Measurements from ENCODE around the gene ETHE1.

The ETHE1 gene

DNA sequence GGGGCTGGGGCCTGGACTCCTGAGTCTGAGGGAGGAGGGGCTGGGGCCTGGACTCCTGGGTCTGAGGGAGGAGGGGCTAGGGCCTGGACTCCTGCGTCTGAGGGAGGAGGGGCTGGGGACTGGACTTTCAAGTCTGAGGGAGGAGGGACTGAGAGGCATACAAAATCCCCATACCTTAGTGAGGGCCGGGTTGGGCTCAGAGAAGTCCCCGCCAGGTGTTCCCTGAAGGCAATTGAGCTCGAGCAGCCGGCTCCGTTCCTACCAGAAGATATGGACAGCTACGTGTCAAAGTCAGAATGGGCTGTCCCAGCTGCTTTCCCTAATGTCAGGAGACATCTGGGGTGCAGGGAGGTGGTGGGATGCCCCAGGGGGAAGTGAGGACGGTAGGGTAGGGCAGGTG is 31.9 kb downstream of the ETHE1 start:
- no peak for DNase-seq

DNA sequence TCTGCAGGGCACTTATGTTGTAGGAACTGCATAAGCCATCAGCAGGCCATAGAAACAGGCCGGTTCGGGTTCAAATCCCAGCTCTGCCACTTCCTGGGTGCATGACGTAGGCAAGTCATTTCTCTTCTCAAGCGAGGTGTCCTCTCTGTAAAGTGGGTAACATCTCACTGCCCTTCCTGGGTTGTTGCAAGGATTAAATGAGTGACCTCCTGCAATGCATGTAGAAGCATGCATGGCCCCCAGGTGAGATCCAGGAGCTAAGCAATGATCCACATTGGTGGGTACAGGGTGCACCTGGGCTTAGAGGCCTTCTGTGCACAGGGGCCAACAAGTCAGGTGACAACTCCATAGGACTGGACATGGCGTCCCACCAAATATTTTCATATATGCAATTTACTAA is 36.2 kb downstream of the ETHE1 start:
- no peak for DNase-seq

DNA sequence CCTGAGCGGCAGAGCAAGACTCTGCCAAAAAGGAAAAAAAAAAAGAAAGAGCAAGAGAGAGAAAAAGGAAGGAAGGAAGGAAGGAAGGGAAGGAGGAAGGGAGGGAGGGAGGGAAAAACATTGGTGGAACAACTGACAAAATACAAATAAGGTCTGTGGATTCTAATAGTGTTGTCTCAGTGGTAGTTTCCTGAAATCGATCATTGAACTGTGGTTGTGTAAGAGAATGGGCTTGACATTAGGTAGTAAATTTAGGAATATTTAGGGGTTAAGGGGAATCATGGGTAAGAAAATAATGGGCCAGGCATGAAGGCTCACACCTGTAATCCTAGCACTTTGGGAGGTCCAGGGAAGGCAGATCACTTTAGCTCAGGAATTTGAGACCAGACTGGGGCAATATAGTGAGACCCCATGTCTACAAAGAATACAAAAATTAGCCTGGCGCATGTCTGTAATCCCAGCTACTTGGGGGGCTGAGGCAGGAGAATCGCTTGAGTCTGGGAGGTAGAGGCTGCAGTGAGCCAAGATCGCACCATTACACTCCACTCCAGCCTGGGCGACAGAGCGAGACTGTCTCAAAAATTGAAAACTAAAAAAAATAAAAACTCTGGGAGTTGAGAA is 36.9 kb downstream of the ETHE1 start:
- no peak for DNase-seq

DNA sequence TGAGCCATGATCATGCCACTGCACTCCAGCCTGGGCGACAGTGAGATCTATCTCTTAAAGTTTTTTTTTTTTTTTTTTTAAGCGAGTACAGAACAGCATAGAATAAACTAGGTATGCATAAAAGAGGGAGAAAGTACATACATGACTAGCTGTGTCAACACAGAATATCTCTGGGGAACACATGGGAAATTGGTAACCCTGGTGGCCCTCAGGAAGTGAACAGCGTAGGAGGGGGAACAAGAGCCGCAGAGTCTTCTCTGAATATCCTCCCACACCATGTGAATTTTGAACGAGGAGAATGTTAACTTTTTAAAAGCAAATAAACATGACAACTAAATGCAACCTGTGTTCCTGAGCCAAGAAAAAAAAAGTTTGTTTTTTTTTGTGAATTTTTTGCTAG is 37.7 kb downstream of the ETHE1 start:
- DNase-seq: no peak

DNA sequence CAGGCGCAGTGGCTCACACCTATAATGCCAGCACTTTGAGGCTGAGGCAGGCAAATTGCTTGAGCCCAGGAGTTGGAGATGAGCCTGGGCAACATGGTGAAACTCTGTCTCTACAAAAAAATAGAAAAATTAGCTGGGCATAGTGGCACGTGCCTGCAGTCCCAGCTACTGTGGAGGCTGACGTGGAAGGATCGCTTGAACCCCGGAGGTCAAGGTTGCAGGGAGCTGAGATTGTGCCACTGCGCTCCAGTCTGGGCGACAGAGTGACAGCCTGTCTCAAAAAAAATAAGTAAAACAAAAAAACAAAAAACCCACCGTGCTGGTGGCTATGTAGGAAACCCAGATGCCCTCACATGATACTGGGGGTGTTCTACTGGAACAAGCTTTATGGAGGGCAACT is 38.8 kb downstream of the ETHE1 start:
- DNase-seq: no peak

DNA sequence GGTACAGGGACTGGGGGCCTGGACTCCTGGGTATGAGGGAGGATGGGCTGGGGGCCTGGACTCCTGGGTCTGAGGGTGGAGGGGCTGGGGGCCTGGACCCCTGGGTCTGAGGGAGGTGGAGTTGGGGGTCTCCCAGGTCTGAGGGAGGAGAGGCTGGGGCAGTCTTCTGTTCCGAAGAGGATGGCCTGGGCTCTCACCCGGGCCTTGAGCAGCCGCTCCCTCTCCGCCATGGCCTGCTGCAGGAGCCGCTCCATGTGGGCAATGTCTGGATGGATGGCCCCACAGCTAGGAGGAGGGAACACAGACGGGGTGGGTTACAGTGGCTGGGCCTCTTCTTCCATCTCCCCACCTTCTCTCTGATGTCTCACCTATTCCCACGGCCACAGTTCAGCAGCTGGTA is 40.6 kb downstream of the ETHE1 start:
- no peak for DNase-seq

DNA sequence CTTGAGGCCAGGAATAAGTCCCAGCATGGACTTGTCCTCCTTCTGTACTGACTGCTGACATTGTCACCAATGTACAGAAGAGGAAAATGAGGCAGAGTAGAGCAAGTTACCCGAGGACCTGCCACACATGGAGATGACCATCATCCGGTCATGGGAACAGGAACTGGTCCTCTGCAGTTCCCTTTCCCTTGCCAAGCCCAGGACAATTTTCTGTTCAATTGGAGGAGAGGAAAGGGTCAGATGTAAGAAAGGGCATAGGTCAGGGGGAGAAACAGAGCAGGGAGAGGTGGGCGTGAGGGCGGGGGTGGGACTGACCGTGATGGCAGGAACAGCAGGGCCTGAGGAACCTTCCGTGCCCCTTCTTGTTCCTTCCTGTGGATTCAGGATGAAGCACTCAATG is 41.0 kb downstream of the ETHE1 start:
- no peak for DNase-seq

DNA sequence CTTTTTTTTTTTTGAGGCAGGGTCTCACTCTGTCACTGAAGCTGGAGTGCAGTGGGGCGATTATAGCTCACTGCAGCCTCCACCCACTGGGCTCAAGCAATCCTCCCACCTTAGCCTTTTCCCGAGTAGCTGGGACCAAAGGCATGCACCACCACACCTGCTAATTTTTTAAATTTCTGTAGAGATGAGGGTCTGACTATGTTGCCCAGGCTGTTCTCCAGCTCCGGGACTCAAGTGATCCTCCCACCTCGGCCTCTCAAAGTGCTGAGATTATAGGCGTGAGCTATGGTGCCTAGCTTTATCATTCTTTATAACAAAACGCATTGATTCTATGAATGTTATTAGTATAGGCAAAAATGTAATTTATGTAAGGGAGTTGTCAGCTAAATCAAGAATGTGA is 43.7 kb downstream of the ETHE1 start:
- no peak for DNase-seq

DNA sequence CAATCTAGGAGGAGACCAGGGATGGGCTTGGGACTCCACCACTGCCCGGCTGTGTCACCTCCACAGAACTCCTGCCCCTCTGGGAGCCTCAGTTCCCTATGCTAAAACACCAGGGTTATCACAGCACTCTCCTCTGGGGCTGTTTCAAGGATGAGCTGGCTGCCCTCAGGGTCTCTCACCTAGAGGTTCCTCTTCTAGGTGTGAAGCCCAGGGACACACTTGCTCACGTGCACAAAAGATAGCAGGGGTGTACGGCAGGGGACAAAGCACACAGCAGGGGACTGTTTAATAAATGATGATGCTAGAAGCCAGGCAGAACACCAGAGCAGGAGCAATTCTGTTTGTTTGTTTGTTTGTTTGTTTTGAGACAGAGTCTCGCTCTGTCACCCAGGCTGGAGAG is 44.8 kb downstream of the ETHE1 start:
- no peak for DNase-seq

DNA sequence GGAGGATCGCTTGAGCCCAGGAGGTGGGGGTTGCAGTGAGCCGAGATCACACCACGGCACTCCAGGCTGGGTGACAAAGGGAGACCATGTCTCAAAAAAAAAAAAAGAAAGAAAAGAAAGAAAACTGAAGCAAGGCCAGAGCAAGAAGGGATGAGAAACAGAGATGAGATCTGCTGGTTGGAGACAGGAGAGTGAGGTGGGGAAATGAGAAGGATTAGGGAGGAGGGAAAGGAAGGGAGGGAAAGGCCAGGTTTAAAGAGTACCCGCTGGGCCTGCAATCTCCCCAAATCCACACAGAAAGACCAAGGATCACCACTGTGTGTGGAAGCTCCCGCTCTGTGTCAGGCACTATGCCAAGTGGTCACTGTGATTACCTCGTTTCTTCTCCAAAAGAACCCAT is 45.3 kb downstream of the ETHE1 start:
- DNase-seq: no peak

DNA sequence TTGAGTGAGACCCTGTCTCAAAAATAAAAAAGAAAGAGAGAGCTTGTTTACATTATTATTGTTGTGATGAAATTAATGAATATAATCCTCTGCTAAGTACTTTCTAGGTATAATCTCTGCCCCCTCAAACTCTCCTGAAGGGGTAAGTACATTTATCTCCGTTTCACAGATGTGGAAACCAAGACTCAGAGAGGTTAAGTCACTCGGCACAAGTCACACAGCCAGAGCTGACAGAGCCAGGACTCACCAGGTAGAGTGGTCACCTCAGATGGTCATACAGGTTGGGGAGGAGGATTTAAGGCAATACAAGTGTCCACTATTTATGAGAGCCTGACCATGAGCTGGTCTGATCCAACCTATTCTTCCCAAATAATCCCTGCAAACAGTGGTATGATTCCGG is 46.4 kb downstream of the ETHE1 start:
- no peak for DNase-seq

DNA sequence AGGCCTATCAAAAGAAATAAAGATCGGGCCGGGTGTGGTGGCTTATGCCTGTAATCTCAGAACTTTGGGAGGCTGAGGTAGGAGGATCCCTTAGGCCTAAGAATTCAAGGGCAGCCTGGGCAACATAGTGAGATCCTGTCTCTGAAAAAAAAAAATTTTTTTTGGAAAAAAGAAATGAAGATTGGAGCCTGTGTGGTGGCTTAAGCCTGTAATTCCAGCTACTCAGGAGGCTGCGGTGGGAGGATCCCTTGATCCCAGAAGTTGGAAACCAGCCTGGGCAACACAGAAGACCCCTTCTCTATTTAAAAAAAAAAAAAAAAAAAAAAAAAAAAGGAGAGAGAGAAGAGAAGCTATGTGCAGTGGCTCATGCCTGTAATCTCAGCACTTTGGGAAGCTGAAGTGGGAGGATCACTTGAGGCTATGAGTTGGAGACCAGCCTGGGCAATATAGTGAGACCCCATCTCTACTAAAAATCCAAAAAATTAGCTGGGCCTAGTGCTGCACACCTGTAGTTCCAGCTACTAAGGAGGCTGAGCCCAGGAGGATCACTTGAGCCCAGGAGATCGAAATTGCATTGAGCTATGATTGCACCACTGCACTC is 46.9 kb downstream of the ETHE1 start:
- no peak for DNase-seq

DNA sequence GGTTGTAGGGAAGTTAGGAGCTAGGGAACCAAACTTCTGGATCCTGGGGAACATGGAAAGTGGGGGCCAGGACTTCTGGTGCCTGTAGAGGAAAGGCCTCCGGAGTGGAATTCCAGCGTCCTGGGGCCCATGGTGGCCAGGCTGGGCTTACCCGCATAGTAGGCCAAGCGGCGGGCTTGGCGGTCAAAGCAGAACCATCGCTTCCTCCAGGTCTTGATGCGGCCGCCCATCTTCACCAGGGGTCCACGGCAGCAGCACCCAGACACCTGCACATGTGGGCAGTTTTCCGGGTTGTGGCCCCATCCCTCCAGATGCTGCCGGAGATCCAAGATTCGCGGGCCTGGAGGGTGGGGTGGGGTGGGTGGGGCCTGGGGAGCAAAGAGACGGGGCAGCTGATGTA is 47.8 kb downstream of the ETHE1 start:
- DNase-seq: no peak

DNA sequence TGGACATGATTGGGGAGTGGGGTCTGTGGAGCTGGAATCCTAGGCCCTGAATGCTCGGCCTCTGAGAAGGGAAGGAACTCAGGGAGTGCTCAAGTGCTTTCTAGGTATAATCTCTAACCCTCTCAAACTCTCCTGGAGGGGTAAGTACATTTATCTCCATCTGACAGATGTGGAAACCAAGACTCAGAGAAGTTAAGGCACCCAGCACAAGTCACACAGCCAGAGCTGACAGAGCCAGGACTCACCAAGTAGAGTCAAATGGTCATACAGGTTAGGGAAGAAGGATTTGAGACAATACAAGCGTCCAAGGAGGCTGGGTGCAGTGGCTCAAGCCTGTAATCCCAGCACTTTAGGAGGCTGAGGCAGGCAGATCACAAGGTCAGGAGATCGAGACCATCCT is 48.7 kb downstream of the ETHE1 start:
- DNase-seq: no peak

DNA sequence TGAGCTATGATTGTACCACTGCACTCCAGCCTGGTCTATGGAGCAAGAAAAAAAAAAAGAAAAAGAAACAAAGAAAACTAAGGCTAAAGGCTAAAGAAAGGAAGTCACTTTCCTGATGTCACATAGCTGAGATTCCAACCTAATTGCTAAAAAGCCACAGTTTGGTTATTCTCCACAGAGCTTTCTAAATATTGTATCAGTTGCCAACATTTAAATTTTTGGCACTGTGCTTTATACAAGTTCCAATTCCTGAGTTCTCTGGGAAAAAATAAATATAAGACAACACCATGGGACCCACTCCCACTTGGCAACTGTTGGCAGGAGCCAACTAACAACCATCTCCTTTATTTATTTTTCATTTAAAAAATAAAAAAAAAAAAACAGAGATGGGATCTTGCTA is 50.4 kb downstream of the ETHE1 start:
- no peak for DNase-seq

DNA sequence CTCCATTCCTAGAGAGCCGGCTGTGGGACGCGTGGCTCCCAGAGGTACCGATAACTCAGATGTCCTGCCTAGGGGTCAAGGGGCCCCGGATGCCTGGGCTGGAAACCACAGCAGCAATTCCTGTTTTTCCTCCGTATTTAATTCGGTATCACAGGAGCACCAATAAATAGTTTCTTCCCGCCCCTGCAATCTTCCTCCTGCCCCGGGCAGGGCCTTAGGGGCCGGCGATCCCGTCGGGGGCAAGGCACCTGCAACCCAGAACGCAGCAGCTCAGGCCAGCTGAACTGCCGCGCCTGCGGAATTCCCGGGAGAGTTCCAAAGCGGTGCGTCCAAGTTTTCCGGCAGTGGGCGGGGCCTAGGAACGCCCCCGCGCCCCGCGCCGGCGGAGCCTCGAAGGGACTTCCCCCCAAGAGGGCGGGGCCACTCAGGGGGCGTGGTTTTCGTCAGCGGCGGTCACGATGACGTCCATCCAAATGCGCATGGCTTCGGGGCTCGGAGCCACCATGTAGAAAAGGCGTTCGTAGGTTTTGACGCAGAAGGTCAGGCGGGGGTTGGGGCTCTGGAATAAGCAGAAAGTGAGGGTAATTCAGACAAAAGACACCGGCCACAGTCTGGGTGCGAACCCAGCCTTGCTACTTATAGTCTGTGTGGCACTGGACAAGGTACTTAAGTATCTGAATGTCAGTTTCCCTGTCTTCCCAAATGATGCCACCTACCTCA is 51.9 kb downstream of the ETHE1 start:
- peak in 55 of 56 donors; percentile 23 to 95 (median 80) for DNase-seq

DNA sequence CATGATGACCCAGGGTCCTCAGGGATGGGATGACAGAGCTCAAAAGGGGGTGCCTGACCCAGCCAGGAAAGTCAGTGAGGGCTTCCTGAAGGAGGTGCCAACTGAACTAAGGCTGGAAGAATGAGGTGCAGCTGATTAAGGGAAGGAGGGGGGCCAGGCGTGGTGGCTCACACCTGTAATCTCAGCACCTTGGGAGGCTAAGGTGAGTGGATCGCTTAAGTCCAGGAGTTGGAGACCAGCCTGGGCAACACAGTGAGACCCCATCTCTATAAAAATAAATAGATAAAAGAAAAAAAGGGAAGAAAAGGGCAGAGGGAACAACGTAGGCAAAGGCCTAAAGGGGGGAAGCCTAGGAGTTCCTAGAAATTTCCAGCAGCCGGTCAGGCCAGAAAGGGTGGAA is 52.5 kb downstream of the ETHE1 start:
- DNase-seq: no peak

DNA sequence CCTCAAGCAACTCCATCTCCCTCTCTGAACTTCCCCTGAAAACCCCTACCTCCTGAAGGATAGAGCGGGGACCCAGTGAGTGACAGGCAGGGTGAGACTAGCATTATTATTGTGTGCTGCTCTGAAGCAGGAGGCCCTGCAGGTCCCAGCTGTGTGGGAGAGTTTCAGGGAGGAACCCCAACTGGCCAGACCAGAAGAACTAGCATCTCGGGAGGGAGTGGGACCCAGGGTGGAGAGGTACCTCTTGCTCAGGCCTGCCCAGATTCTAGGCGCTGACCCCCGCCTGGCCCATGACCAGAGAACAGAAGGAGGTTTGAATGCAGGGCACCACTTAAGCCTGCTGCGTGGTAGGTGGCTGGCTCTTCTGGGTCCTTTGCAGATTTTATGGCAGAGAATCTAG is 55.9 kb downstream of the ETHE1 start:
- DNase-seq: no peak

DNA sequence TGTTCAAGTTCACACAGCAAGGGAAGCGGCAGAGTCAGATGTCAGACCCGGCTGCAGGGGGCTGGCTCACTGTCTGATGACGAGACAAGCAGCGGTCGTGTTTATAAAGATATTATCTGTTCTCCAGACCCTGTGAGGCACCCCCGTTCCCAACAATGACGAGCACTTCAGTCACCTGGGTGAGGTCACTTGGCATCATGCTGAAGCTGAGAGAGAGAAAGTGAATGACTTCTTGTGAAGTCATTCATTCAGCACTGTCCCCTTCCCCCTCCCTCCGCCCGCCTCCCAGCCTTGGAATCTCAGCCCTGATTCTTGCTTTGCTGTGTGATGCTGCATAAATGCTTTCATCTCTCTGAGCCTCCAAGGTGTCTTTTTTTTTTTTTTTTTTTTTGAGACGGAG is 56.7 kb downstream of the ETHE1 start:
- DNase-seq: no peak

DNA sequence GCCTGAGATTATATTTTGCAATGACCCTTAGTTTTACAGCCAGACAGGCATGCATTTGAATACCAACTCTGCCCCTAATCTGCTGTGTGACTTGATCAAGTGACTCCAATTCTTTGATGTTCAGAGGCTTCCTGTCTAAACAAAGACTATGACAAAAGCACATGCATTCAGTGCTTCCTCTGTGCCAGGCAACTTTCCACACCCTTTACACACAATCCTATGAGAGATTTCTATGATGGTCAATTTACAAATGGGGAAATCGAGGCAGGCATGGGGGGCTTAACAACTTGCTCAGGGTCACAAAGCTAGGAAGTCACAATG is 57.9 kb downstream of the ETHE1 start:
- DNase-seq: no peak

DNA sequence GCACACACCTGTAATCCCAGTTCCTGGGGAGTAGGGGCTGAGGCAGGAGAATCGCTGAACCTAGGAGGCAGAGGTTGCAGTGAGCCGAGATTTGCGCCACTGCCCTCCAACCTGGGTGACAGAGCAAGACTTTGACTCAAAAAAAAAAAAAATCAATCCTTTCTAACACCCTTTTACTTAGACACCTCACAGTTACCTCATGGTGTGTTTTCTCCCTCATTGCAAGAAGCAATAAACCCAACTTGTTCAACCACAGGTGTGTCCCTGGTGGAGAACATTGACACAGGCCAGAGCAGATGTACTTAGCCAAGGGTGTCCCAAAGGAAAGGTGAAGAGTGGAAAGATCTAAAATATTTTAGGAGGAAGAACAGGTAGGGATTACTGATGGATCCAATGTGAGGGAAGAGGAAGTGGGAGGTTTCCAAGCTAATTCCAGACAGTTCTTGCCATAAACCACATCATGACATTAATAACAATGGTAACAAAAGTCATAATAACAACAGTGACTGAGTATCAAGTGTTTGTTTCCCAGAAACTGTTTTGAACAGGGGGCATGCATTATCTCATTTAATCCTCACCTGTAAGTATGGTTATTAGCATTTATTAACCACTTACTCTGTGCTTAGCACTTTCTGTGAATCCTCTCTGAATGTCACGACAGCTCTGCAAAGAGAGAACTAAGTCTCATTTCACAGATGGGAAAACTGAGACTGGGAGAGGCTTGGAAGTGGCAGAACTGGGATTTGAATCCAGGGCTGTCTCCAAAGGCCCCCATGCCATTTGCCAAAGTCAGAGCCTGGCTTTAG is 58.4 kb downstream of the ETHE1 start:
- no peak for DNase-seq

DNA sequence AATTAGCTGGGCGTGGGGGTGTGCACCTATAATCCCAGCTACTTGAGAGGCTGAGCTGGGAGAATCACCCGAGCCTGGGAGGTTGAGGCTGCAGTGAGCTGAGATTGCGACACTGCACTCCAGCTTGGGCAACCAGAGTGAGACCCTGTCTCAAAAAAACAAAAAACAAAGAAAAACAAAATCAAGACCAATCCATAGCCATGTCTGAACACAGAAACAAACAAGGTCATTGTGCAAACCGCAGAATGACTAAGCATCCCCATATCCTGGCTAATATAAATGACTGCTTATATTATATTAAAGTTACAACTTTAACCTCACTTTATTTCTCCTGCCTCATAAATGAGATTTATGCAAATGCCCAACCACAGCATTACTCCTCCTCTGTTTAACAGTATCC is 59.3 kb downstream of the ETHE1 start:
- no peak for DNase-seq

DNA sequence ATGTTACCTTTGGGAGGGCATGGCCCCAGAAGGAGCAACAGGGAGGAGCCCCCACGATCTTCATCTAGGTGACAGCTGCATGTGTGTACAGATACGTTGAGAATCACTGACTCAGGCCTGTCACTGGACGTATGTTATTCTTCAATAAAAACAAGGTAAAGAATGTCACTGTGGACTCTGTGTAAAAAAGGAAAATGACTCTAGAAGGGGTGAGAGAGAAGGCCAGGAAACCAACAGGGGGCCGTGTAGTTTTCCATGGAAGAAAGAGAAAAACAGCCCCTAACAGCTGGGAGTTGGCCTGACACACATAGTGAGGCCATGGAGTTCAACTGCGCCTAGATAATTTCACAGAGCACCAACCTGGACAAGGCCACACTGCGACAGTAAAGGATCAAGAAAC is 59.7 kb downstream of the ETHE1 start:
- DNase-seq: no peak

All from nucleus accumbens (tissue), 56 donors.